Measurements from ENCODE around the gene TENM4. TPM values are rescaled to one million over a fixed set of nuclear protein-coding genes. Genes with fewer than 3 reads are reported as not detected.

TENM4 gene
- polyA plus RNA-seq, 2 of the 4 experiments (the other 2 are of a cell fraction): 0.06 to 0.31 TPM

GRCh38 chr11:79244241-79244772, 196.5 kb downstream of the TENM4 start (continued):
- TF ChIP-seq MAZ (IDR thresholded peaks at IDR 0.05; ENCODE audit: borderline replicate concordance, low read depth, low read length) (no peak), CHD4 (IDR thresholded peaks at IDR 0.05; ENCODE audit: borderline replicate concordance) (no peak), HES2 (IDR thresholded peaks at IDR 0.05) (peak; percentile 22; the same call in 1 of the 2 replicates), JUN (IDR thresholded peaks at IDR 0.05) (peak; percentile 63 to 74; a peak in 3 of 5 replicates), JUNB (IDR thresholded peaks at IDR 0.05) (peak; percentile 94)

DNA sequence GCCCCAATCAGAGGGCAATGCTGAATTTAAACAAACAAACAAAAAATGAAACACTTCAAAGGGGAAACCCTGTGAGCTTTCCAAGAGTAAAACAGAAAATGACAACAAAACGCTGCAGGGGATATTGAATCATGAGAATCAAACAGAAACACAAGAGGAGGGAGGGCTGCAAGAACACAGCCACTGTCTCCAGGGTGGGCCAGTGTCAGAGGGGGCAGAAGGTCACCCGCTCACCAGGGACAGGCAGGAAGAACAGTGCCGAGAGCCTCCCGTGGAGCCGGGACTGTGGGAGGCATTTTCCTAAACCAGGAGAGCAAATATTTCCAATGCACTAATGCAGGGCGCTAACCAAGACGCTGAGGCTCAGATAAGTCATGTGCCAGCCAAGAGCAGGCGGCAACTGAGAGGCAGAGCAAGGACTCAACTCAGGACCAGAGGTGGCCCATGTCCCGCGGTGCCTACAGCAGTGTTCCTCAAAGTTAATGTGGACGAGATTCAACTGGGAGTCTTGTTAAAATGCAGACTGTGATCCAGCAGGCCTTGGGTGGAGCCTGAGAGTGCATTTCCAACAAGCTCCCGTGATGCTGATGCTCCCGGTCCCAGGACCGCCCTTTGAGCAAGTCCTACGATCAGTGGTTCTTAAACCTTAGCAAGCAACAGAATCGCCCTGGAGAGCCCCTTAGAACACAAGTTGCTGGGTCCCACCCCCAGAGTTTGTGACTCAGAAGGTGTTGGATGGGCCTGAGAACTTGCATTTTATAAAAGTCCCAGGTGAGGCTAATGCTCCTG, 197.2 kb downstream of the TENM4 start:
- peak in 1 of 2 experiments; percentile 47 for DNase-seq (ENCODE audit: low read depth in 1 of 2, low spot score in 1 of 2)
- Histone ChIP-seq H3K4me1 (peaks cover 28% of the 10 kb centered on the region), H3K9me3 (no peaks in the 10 kb centered on the region), H3K4me3 (no peak overlapping the region), H3K4me2 (peak overlapping the region; percentile 78), H3K27ac (peak overlapping the region; percentile 73 to 87)
- ChIA-PET POLR2A (no interaction called here), CTCF (interaction anchor here (1.5 kb wide), 1 partner anchor 143 kb away, joined by 3 read pairs; no protein-coding TSS in a partner anchor)
- 55% methylated on average over 15 of the region's 16 CpGs for WGBS (ENCODE audit: missing lambda C conversion rate)
- FAIRE-seq: no peak
- peak; percentile 19 to 40; a peak in 5 of 6 replicates for ATAC-seq
- TF ChIP-seq RAD21 (conservative IDR thresholded peaks at IDR 0.05 in 1 of 2, IDR thresholded peaks at IDR 0.05 in 1 of 2) (0 out of 5 replicates have a peak, but pooled peaks of 1 of the 2 experiments have one; percentile 18), EHMT2 (IDR thresholded peaks at IDR 0.05; ENCODE audit: low read depth) (no peak), JUN (IDR thresholded peaks at IDR 0.05) (peak; percentile 57 to 59; a peak in 4 of 5 replicates), EP300 (IDR thresholded peaks at IDR 0.05) (peak; percentile 63 to 78; a peak in 3 of 5 replicates), JUNB (IDR thresholded peaks at IDR 0.05) (peak; percentile 80), FOSL2 (IDR thresholded peaks at IDR 0.05) (peak; percentile 24; the same call in 1 of the 2 replicates), FOSL2 (CRISPR knock-in tag; IDR thresholded peaks at IDR 0.05) (no peak), CEBPB (IDR thresholded peaks at IDR 0.05) (peak in 1 of 2 experiments; percentile 14; a peak in 1 of 4 replicates), ZC3H11A (IDR thresholded peaks at IDR 0.05) (no peak)
- TF ChIP-seq, protein P1, sequence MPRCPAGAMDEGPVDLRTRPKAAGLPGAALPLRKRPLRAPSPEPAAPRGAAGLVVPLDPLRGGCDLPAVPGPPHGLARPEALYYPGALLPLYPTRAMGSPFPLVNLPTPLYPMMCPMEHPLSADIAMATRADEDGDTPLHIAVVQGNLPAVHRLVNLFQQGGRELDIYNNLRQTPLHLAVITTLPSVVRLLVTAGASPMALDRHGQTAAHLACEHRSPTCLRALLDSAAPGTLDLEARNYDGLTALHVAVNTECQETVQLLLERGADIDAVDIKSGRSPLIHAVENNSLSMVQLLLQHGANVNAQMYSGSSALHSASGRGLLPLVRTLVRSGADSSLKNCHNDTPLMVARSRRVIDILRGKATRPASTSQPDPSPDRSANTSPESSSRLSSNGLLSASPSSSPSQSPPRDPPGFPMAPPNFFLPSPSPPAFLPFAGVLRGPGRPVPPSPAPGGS (IDR thresholded peaks at IDR 0.05): peak; percentile 59; the same call in 1 of the 3 replicates

GRCh38 chr11:79242616-79243015, 198.2 kb downstream of the TENM4 start:
- DNase-seq (ENCODE audit: low read depth in 1 of 2, low spot score in 1 of 2) (no peak), FAIRE-seq (no peak), ATAC-seq (no peak)
- TF ChIP-seq RARB (CRISPR knock-in tag; IDR thresholded peaks at IDR 0.05) (no peak), POLR2A (IDR thresholded peaks at IDR 0.05; ENCODE audit: low read length) (no peak), ELK1 (IDR thresholded peaks at IDR 0.05; ENCODE audit: low read depth, low read length) (no peak), KDM1A (IDR thresholded peaks at IDR 0.05; ENCODE audit: low read depth) (no peak), FOSL2 (IDR thresholded peaks at IDR 0.05) (no peak), FOSL2 (CRISPR knock-in tag; IDR thresholded peaks at IDR 0.05) (no peak), KDM5A (IDR thresholded peaks at IDR 0.05) (no peak), POLR2AphosphoS2 (conservative IDR thresholded peaks at IDR 0.05; ENCODE audit: low read length) (no peak), HDAC2 (IDR thresholded peaks at IDR 0.05) (no peak), NFE2L2 (conservative IDR thresholded peaks at IDR 0.05; ENCODE audit: low read length) (no peak), RAD21 (conservative IDR thresholded peaks at IDR 0.05 in 1 of 2, IDR thresholded peaks at IDR 0.05 in 1 of 2) (no peak), NR3C1 (IDR thresholded peaks at IDR 0.05) (no peak), HOXA7 (CRISPR knock-in tag; IDR thresholded peaks at IDR 0.05) (no peak), SMC3 (IDR thresholded peaks at IDR 0.05) (no peak), ATOH8 (CRISPR knock-in tag; IDR thresholded peaks at IDR 0.05; ENCODE audit: low read depth) (no peak), EP300 (IDR thresholded peaks at IDR 0.05) (no peak)
- TF ChIP-seq, protein P2, sequence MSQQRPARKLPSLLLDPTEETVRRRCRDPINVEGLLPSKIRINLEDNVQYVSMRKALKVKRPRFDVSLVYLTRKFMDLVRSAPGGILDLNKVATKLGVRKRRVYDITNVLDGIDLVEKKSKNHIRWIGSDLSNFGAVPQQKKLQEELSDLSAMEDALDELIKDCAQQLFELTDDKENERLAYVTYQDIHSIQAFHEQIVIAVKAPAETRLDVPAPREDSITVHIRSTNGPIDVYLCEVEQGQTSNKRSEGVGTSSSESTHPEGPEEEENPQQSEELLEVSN (IDR thresholded peaks at IDR 0.05; ENCODE audit: borderline replicate concordance, low read depth): no peak
- H3K4me1 ChIP-seq: peaks cover 28% of the 10 kb centered on the region
- no peaks in the 10 kb centered on the region for H3K9me3 ChIP-seq
- ChIA-PET CTCF (interaction anchor here (1.5 kb wide), 1 partner anchor 142 kb away, joined by 3 read pairs; no protein-coding TSS in a partner anchor), POLR2A (no interaction called here)
- 79% methylated on average over 3 of the region's 3 CpGs for WGBS (ENCODE audit: missing lambda C conversion rate)
- no peak overlapping the region for H3K4me3 ChIP-seq
- peak overlapping the region; percentile 78; the same call in 1 of the 3 replicates for H3K4me2 ChIP-seq
- H3K27ac ChIP-seq: peak overlapping the region; percentile 24 to 58; a peak in 4 of 6 replicates
